ENCODE results near the gene IL16. TPM values are rescaled to one million over a fixed set of nuclear protein-coding genes. Genes with fewer than 3 reads are reported as not detected.

Gene IL16
- total RNA-seq, 2 experiments from 2014 or later = 76.0 to 81.3 TPM

- POLR2A ChIA-PET = no interaction called here
- intact Hi-C loops (cut with micrococcal nuclease; ENCODE audit: unreplicated experiment) = no loop called here
- no peak overlapping the region for H3K4me2 ChIP-seq (ENCODE audit: low read length)
These were observed 32.9 kb downstream of the IL16 start for GRCh38 chr15:81229586-81229985.

GRCh38 chr15:81235276-81236123, 38.8 kb downstream of the IL16 start:
- BruUV-seq (replicated peaks) = no TSS peak
- Histone ChIP-seq H2AFZ (ENCODE audit: low read length) (no peak overlapping the region), H3K36me3 (ENCODE audit: insufficient read depth, low read length) (no peaks in the 10 kb centered on the region), H4K20me1 (ENCODE audit: insufficient read depth, low read length) (no peaks in the 10 kb centered on the region), H3K9me2 (ENCODE audit: insufficient read depth, low read length) (no peaks in the 10 kb centered on the region), H3K9me3 (ENCODE audit: low read length) (no peaks in the 10 kb centered on the region), H3K27ac (ENCODE audit: low read depth, low read length, poor library complexity, severe bottlenecking) (no peak overlapping the region), H3K4me1 (ENCODE audit: insufficient read depth, low read length, poor library complexity, severe bottlenecking) (no peaks in the 10 kb centered on the region), H3K4me2 (ENCODE audit: low read length) (no peak overlapping the region), H3K79me2 (ENCODE audit: insufficient read depth, low read depth, low read length) (no peaks in the 10 kb centered on the region), H3K4me3 (ENCODE audit: low read depth, low read length, poor library complexity, severe bottlenecking) (no peak overlapping the region)
- intact Hi-C loops (cut with micrococcal nuclease; ENCODE audit: unreplicated experiment) = no loop called here
- POLR2A ChIA-PET = no interaction called here
- TF ChIP-seq CTCF (conservative IDR thresholded peaks at IDR 0.05; ENCODE audit: low read length) (no peak), EZH2phosphoT487 (IDR thresholded peaks at IDR 0.05; ENCODE audit: borderline replicate concordance, low read depth, low read length) (no peak)
- DNase-seq (ENCODE audit: low spot score) = no peak
- CTCF ChIA-PET (ENCODE audit: unreplicated experiment) = no interaction called here

More at GRCh38 chr15:81229586-81229985, 32.9 kb downstream of the IL16 start:
- Histone ChIP-seq H3K79me2 (ENCODE audit: insufficient read depth, low read depth, low read length) (no peaks in the 10 kb centered on the region), H3K36me3 (ENCODE audit: insufficient read depth, low read length) (no peaks in the 10 kb centered on the region), H3K27ac (ENCODE audit: low read depth, low read length, poor library complexity, severe bottlenecking) (no peak overlapping the region), H4K20me1 (ENCODE audit: insufficient read depth, low read length) (no peaks in the 10 kb centered on the region), H3K4me3 (ENCODE audit: low read depth, low read length, poor library complexity, severe bottlenecking) (no peak overlapping the region), H3K9me2 (ENCODE audit: insufficient read depth, low read length) (no peaks in the 10 kb centered on the region), H3K4me1 (ENCODE audit: insufficient read depth, low read length, poor library complexity, severe bottlenecking) (no peaks in the 10 kb centered on the region), H3K9me3 (ENCODE audit: low read length) (no peaks in the 10 kb centered on the region), H2AFZ (ENCODE audit: low read length) (no peak overlapping the region)
- BruUV-seq (replicated peaks) = no TSS peak
- no peak for TF ChIP-seq CTCF (conservative IDR thresholded peaks at IDR 0.05; ENCODE audit: low read length)
- no peak for TF ChIP-seq EZH2phosphoT487 (IDR thresholded peaks at IDR 0.05; ENCODE audit: borderline replicate concordance, low read depth, low read length)
- CTCF ChIA-PET (ENCODE audit: unreplicated experiment) = no interaction called here
- DNase-seq (ENCODE audit: low spot score) = no peak

- no peak for DNase-seq (ENCODE audit: low spot score)
- no peak overlapping the region for H3K4me3 ChIP-seq (ENCODE audit: low read depth, low read length, poor library complexity, severe bottlenecking)
- ChIA-PET CTCF (ENCODE audit: unreplicated experiment) (no interaction called here), POLR2A (no interaction called here)
- no peak for TF ChIP-seq CTCF (conservative IDR thresholded peaks at IDR 0.05; ENCODE audit: low read length)
- no peak for TF ChIP-seq EZH2phosphoT487 (IDR thresholded peaks at IDR 0.05; ENCODE audit: borderline replicate concordance, low read depth, low read length)
- no peak overlapping the region for H3K27ac ChIP-seq (ENCODE audit: low read depth, low read length, poor library complexity, severe bottlenecking)
- no peaks in the 10 kb centered on the region for H3K79me2 ChIP-seq (ENCODE audit: insufficient read depth, low read depth, low read length)
- H3K4me2 ChIP-seq (ENCODE audit: low read length) = no peak overlapping the region
- no peaks in the 10 kb centered on the region for H4K20me1 ChIP-seq (ENCODE audit: insufficient read depth, low read length)
- H2AFZ ChIP-seq (ENCODE audit: low read length) = no peak overlapping the region
- no peaks in the 10 kb centered on the region for H3K4me1 ChIP-seq (ENCODE audit: insufficient read depth, low read length, poor library complexity, severe bottlenecking)
- no TSS peak for BruUV-seq (replicated peaks)
- no peaks in the 10 kb centered on the region for H3K36me3 ChIP-seq (ENCODE audit: insufficient read depth, low read length)
- 0 out of 2 replicates have a peak, but pooled peaks cover 10% of the 10 kb centered on the region for H3K9me3 ChIP-seq (ENCODE audit: low read length)
- intact Hi-C loops (cut with micrococcal nuclease; ENCODE audit: unreplicated experiment) = no loop called here
- H3K9me2 ChIP-seq (ENCODE audit: insufficient read depth, low read length) = no peaks in the 10 kb centered on the region
These were observed 42.5 kb downstream of the IL16 start for GRCh38 chr15:81239190-81239589.

Data from OCI-LY7 (cell line).